GM21825 (cell line): Measurements from ENCODE around the gene PILRA.

Source experiments
- ATAC-seq: cut with Tn5 transposase; IDR thresholded peaks from one replicate; pipeline ENCODE4 v1.9.1; 2021; ENCODE audit warnings: mild to moderate bottlenecking, moderate library complexity; ENCODE audit not compliant: unreplicated experiment

PILRA gene

GRCh38 chr7:100406767-100407166 lies 33.5 kb downstream of the PILRA start:
- ATAC-seq = no peak

DNA sequence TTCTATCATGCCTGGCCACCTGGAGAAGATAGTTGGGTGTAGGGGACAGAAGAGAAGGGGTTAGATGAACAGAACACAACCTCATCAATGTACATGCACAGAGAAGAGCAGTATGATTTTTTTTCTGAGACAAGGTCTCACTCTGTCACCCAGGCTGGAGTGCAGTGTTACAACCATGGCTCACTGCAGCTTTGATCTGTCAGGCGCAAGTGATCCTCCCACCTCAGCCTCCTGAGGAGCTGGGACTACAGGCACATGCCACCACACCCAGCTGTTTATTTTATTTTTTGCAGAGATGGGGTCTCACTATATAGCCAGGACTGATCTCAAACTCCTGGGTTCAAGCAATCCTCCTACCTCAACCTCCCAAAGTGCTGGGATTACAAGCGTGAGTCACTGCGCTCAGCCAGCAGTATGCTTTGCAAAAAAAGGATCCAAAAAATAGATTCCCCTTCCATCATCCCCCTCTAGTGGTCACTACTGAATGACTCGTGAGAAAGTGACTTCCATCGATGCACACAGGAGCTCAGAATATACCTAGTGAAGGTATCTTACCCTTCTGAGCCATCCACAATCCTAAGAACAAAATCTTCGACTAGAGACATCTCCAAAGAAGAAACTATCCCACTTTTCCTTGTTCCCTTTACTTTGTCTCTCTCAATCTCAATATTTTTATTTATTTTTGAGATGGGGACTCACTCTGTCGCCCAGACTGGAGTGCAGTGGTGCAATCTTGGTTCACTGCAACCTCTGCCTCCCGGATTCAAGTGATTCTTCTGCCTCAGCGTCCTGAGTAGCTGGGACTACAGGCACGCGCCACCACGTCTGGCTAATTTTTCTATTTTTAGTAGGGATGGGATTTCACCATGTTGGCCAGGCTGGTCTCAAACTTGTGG lies 34.2 kb downstream of the PILRA start:
- peak; percentile 61 for ATAC-seq

DNA sequence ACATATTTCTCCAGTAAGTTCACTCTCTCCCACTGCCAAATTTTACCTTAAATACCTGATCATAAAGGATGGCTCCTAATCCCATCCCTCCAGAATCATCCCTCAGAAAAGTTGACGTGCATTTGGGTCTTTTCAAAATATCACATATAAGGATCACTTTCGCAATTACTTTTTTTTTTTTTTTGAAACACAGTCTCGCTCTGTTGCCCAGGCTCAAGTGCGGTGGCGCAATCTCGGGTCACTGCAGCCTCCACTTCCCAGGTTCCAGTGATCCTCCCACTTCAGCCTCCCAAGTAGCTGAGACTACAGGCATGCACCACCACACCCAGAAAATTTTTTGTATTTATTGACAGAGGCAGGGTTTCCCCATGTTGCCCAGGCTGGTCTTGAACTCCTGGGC lies 37.8 kb downstream of the PILRA start:
- ATAC-seq = no peak

DNA sequence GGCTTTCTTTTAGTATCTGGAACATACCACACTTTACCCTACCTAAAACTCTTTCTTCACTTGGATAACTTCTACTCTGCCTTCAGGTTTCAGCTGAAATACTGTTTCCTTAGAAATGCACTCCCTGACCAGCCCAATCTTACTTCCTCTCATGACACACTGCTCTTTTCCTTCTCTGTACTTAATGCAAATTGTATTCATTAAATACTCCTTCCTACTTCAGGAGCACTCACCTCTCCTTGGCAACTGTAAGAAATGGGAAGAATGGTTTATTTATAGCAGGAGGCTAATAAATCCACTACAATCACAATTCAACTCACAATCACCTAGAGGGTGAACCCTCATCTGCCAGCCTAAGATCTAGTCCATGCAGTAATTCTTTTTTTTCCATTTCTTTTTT lies 40.1 kb downstream of the PILRA start:
- no peak for ATAC-seq

DNA sequence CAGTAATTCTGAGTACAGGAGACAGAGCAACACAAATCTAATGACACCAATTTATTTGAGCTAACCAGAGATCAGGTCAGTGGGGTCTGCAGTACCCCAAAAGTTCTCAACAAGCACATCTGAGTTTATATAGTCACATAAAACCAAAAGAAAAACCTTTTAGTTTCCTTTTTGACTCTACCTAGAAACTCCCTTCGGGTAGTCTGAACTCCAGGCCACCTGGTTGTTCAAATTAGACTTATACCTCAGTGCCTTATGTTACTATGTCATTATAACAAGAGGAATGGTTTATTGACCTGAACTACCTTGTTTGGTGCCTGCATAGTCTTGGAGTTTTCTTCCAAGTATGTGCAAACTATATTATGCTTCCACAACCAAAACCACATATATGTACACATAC lies 40.6 kb downstream of the PILRA start:
- no peak for ATAC-seq

DNA sequence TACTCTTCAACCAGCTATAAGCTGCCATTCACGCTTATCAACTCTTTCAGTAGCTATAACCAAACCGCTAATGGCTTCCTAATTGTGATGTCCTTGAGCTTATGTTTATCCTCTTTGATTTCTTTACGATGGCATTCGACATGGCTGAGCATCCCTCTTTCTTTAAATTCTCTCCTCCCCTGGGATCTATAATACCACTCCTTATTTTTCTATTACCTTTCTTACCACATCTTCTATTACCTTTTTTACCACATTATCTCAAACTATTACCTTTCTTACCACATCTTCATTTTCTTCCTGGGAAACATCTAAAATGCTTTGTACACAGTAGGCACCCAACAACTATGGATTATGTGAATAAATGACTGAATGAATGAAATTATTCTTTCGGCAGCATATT lies 42.2 kb downstream of the PILRA start:
- no peak for ATAC-seq

- no peak for ATAC-seq
These were observed 45.8 kb downstream of the PILRA start for GRCh38 chr7:100418930-100419659.

- ATAC-seq = no peak
These were observed 46.5 kb downstream of the PILRA start for GRCh38 chr7:100419660-100420226.

- ATAC-seq = no peak
These were observed 50.0 kb downstream of the PILRA start for GRCh38 chr7:100423315-100423714.

GRCh38 chr7:100425347-100425746 lies 52.1 kb downstream of the PILRA start:
- no peak for ATAC-seq

GRCh38 chr7:100426516-100426915 lies 53.2 kb downstream of the PILRA start:
- ATAC-seq = no peak

DNA sequence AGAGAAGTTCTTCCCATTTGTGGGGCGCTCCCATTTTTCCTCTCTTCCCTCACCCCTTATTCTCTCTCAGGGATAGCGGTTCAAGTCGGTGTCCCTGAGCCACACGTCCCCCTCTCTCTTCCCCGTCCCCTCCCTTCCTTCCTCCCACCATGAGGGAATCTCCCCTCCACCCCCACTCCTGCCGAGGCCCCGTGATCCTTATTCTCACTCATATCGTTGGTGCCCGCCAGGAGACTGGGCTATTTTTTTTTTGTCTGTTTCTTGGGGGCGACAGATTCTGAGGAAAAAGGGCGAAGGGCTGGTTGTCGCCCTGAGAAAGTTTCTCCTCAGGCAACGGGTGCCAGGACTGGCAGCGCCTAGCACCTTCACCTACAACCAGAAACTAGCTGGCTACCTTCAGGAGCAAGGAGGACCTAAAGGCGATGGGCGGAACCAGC lies 54.5 kb downstream of the PILRA start:
- ATAC-seq = no peak

GRCh38 chr7:100428199-100428966 lies 55.1 kb downstream of the PILRA start, which contains the start of gene ZCWPW1:
Gene ZCWPW1, minus strand, starts transcription at chr7:100428703. Its CDS starts 8,054 bp downstream, at chr7:100420649.
- peak; percentile 35 for ATAC-seq

- ATAC-seq = peak; percentile 49
These were observed 55.8 kb downstream of the PILRA start for GRCh38 chr7:100428967-100429636.

DNA sequence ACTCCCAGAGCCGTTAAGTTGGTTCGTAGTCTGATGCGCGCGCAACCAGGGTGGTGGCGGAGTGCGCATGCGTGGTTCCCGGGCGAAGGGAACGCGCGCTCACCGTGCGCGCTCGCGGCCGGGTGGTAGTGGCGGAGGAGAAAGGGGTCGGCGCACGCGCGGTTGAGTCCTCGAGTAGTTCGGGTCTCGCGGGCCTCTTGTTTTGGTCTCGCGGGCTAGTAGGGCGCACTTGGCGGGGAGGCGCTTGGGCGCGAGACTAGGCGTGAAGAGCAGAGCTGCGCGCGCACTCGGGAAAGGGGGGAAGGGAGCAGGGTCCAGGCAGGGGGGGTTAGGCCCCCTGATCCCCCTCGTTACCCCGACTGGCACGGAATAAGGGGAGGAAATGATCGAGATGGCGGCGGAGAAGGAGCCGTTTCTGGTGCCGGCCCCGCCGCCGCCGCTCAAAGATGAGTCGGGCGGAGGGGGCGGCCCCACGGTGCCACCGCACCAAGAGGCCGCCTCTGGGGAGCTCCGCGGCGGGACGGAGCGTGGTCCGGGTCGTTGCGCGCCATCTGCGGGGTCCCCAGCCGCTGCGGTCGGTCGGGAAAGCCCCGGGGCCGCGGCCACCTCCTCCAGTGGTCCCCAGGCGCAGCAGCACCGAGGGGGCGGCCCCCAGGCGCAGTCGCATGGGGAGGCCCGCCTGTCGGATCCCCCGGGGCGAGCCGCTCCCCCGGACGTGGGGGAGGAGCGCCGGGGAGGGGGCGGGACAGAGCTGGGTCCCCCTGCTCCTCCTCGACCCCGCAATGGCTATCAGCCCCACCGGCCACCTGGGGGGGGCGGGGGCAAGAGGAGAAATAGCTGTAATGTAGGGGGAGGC lies 56.6 kb downstream of the PILRA start, which contains the start of gene MEPCE:
TSS of gene MEPCE (plus strand) at position 195 of the 856 bp plus-strand sequence. CDS start at position 383, 188 bp downstream.
- peak; percentile 33 for ATAC-seq

- ATAC-seq = peak; percentile 2
These were observed 57.4 kb downstream of the PILRA start for GRCh38 chr7:100430493-100431285.

DNA sequence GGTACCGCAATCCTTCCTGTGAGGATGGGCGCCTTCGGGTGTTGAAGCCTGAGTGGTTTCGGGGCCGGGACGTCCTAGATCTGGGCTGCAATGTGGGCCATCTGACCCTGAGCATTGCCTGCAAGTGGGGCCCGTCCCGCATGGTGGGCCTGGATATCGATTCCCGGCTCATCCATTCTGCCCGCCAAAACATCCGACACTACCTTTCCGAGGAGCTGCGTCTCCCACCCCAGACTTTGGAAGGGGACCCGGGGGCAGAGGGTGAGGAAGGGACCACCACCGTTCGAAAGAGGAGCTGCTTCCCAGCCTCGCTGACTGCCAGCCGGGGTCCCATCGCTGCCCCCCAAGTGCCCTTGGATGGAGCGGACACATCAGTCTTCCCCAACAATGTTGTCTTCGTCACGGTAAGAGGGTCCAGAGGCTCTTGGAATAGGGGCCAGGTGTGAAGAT lies 58.0 kb downstream of the PILRA start:
- no peak for ATAC-seq

- no peak for ATAC-seq
These were observed 58.8 kb downstream of the PILRA start for GRCh38 chr7:100432053-100432452.
